ENCODE data around the gene OR2J1.

DNA sequence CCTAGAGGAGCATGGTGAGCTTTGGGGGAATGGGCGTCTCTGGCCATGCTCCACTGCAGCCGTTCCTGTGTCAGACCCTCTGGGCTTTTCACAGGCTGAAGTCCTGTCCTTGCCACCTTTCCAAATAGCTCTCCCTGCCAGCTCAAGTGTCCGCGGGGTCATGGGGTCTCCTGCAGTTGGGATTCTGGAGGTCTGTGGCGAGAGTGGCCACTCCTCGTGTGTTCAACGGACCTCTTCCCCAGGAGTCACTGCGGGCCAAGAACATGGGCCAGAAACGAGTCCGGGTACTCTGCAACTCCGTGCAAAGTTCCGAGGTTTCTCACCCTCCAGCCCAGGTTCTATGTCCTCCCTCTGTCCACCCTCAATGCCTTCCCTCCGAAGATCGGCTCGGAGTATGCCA lies 16.8 kb upstream of the OR2J1 start:
- TF ChIP-seq, protein P1, sequence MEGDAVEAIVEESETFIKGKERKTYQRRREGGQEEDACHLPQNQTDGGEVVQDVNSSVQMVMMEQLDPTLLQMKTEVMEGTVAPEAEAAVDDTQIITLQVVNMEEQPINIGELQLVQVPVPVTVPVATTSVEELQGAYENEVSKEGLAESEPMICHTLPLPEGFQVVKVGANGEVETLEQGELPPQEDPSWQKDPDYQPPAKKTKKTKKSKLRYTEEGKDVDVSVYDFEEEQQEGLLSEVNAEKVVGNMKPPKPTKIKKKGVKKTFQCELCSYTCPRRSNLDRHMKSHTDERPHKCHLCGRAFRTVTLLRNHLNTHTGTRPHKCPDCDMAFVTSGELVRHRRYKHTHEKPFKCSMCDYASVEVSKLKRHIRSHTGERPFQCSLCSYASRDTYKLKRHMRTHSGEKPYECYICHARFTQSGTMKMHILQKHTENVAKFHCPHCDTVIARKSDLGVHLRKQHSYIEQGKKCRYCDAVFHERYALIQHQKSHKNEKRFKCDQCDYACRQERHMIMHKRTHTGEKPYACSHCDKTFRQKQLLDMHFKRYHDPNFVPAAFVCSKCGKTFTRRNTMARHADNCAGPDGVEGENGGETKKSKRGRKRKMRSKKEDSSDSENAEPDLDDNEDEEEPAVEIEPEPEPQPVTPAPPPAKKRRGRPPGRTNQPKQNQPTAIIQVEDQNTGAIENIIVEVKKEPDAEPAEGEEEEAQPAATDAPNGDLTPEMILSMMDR (IDR thresholded peaks at IDR 0.05) = no peak
- no peak for TF ChIP-seq POLR2A (IDR thresholded peaks at IDR 0.05)

All from uterus (tissue), 2 donors.